Measurements from ENCODE around the gene MICAL3. TPM values are rescaled to one million over a fixed set of nuclear protein-coding genes. Genes with fewer than 3 reads are reported as not detected.
A peak's percentile ranks its signal among the peaks of the same experiment; 100 is the strongest.

MICAL3 gene
- total and polyA plus RNA-seq, 2 of the 8 experiments (the other 6 are each of a cell fraction or from before 2014, with no cell fraction given) = 8.3 to 41.8 TPM

DNA sequence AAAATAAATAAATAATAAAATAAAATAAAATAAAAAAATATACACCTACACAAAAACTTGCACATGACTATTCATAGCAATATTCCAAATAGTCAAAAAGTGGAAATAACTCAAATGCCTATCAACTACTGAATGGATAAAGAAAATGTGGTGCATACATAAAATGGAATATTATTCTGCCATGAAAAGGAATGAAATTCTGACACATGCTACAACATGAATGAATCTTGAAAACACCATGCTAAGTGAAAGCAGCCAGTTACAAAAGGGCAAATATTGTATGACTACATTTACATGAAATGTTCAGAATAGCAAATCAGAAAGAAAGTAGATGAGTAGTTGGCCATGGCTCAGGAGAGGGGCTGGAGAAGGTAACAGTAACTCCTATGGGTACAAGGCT, 46.3 kb downstream of the MICAL3 start:
- Histone ChIP-seq H3K27ac (ENCODE audit: low read depth, low read length) (no peak overlapping the region), H3K23ac (ENCODE audit: insufficient read length) (no peak overlapping the region), H4K5ac (ENCODE audit: insufficient read length, low read depth, low read length) (no peak overlapping the region), H2AK5ac (ENCODE audit: low read depth, low read length) (no peak overlapping the region), H4K20me1 (replicated peaks in 1 of 2; ENCODE audit: control insufficient read depth in 1 of 2, insufficient read depth in 2 of 2, low read length in 2 of 2) (peaks cover 2 to 10% of the 10 kb centered on the region in 2 experiments), H3K23me2 (ENCODE audit: low read depth, low read length) (no peaks in the 10 kb centered on the region), H3K79me1 (ENCODE audit: low read depth, low read length) (peaks cover 8% of the 10 kb centered on the region; the same call in 1 of the 2 replicates), H2BK15ac (ENCODE audit: low read length) (no peak overlapping the region), H4K91ac (replicated peaks; ENCODE audit: insufficient read length, low read length) (no peak overlapping the region), H3K4me1 (replicated peaks in 1 of 4; ENCODE audit: control insufficient read depth in 3 of 4, insufficient read depth in 4 of 4, low read length in 3 of 4) (peaks cover 2 to 15% (median 8%) of the 10 kb centered on the region in 4 experiments), H3K79me2 (ENCODE audit: control insufficient read depth in 1 of 2, insufficient read depth in 2 of 2, low read length in 2 of 2) (peaks cover 3 to 48% of the 10 kb centered on the region in 2 experiments; a peak in 3 of 4 replicates), H3K18ac (ENCODE audit: extremely low read depth, low read length) (no peak overlapping the region), H2BK120ac (replicated peaks; ENCODE audit: low read depth, low read length) (no peak overlapping the region), H3K4me3 (ENCODE audit: extremely low read depth in 1 of 4, insufficient read depth in 2 of 4, low read depth in 3 of 4, low read length in 4 of 4) (no peak overlapping the region), H3K4ac (replicated peaks; ENCODE audit: insufficient read length, low read depth, low read length) (no peak overlapping the region), H3K56ac (replicated peaks; ENCODE audit: insufficient read length, low read depth, low read length) (no peak overlapping the region), H3K9ac (replicated peaks in 1 of 4; ENCODE audit: extremely low read depth in 1 of 4, low read depth in 3 of 4, low read length in 3 of 4) (no peak overlapping the region), H3K27me3 (replicated peaks in 1 of 4; ENCODE audit: control insufficient read depth in 3 of 4, extremely low read depth in 1 of 4, insufficient read depth in 3 of 4, low read length in 3 of 4) (no peaks in the 10 kb centered on the region), H2AFZ (ENCODE audit: low read length) (no peak overlapping the region), H4K8ac (ENCODE audit: extremely low read depth, insufficient read depth, low read length) (no peak overlapping the region), H2BK5ac (ENCODE audit: low read depth, low read length) (no peak overlapping the region), H3K9me3 (ENCODE audit: insufficient read depth in 2 of 2, low read depth in 1 of 2, low read length in 1 of 2) (no peaks in the 10 kb centered on the region), H3K36me3 (ENCODE audit: control insufficient read depth in 2 of 4, insufficient read depth in 4 of 4, low read length in 3 of 4) (no peaks in the 10 kb centered on the region), H2BK12ac (ENCODE audit: low read depth, low read length) (no peak overlapping the region), H3K4me2 (ENCODE audit: insufficient read depth in 1 of 2, low read depth in 2 of 2, low read length in 2 of 2) (no peak overlapping the region), H3K14ac (ENCODE audit: insufficient read length) (no peak overlapping the region), H2BK20ac (ENCODE audit: low read length) (no peak overlapping the region)
- FAIRE-seq = no peak
- 0 out of 2 replicates have a peak, but pooled peaks have one; percentile 24 for TF ChIP-seq KDM1A (IDR thresholded peaks at IDR 0.05; ENCODE audit: borderline replicate concordance, low read length)
- TF ChIP-seq, protein P1, sequence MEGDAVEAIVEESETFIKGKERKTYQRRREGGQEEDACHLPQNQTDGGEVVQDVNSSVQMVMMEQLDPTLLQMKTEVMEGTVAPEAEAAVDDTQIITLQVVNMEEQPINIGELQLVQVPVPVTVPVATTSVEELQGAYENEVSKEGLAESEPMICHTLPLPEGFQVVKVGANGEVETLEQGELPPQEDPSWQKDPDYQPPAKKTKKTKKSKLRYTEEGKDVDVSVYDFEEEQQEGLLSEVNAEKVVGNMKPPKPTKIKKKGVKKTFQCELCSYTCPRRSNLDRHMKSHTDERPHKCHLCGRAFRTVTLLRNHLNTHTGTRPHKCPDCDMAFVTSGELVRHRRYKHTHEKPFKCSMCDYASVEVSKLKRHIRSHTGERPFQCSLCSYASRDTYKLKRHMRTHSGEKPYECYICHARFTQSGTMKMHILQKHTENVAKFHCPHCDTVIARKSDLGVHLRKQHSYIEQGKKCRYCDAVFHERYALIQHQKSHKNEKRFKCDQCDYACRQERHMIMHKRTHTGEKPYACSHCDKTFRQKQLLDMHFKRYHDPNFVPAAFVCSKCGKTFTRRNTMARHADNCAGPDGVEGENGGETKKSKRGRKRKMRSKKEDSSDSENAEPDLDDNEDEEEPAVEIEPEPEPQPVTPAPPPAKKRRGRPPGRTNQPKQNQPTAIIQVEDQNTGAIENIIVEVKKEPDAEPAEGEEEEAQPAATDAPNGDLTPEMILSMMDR (IDR thresholded peaks at IDR 0.05; ENCODE audit: control extremely low read depth in 1 of 3, insufficient read depth in 1 of 3, low read depth in 1 of 3, low read length in 3 of 3) = no peak
- no peak for TF ChIP-seq SP2 (IDR thresholded peaks at IDR 0.05; ENCODE audit: low read length)
- TF ChIP-seq, protein P2, sequence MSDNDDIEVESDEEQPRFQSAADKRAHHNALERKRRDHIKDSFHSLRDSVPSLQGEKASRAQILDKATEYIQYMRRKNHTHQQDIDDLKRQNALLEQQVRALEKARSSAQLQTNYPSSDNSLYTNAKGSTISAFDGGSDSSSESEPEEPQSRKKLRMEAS (IDR thresholded peaks at IDR 0.05) = no peak
- no peak for TF ChIP-seq BACH1 (IDR thresholded peaks at IDR 0.05; ENCODE audit: low read length)
- TF ChIP-seq POLR2AphosphoS5 (IDR thresholded peaks at IDR 0.05; ENCODE audit: low read depth, low read length) = no peak
- DNase-seq (ENCODE audit: low read depth in 1 of 2, low spot score in 2 of 2) = no peak
- POLR2A ChIA-PET (ENCODE audit: partially characterized antibody) = no interaction called here
- CTCF ChIA-PET (ENCODE audit: partially characterized antibody) = no interaction called here
